Smooth muscle cell of the brain vasculature (primary cell): Measurements from ENCODE around the gene TKT.

Experiments
- DNase-seq: peaks from one replicate; pipeline ENCODE4 v3.0.0-alpha.2; 2012; ENCODE audit warnings: low read depth, low spot score

Gene TKT

GRCh38 chr3:53225651-53226050 is 30.2 kb downstream of the TKT start:
- no peak for DNase-seq

- DNase-seq, result no peak
Measured at GRCh38 chr3:53225181-53225580, 30.6 kb downstream of the TKT start.

DNA sequence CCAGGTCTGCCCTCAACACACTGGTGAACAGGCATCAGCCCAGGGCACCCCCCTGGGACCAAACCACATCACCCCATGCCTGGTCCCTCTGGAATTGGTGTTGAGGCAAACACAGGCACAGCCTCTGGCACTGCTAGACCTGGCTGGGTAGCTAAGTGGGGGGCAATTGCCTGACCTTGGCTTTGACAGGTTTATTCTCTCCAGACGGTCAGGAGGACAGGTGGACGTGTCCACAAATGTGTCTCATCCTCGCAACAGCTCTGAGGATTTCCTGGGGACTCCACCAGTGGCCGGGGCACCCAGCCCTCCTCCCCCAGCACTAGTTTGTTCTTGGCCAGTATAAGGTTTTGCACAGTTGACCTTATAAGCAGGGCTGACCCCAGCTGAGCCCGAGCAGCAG is 31.3 kb downstream of the TKT start:
- no peak for DNase-seq

GRCh38 chr3:53224026-53224425 is 31.8 kb downstream of the TKT start:
- DNase-seq, result no peak

GRCh38 chr3:53223541-53223966 is 32.3 kb downstream of the TKT start:
- no peak for DNase-seq

- DNase-seq, result no peak
Measured at GRCh38 chr3:53223025-53223424, 32.8 kb downstream of the TKT start.

DNA sequence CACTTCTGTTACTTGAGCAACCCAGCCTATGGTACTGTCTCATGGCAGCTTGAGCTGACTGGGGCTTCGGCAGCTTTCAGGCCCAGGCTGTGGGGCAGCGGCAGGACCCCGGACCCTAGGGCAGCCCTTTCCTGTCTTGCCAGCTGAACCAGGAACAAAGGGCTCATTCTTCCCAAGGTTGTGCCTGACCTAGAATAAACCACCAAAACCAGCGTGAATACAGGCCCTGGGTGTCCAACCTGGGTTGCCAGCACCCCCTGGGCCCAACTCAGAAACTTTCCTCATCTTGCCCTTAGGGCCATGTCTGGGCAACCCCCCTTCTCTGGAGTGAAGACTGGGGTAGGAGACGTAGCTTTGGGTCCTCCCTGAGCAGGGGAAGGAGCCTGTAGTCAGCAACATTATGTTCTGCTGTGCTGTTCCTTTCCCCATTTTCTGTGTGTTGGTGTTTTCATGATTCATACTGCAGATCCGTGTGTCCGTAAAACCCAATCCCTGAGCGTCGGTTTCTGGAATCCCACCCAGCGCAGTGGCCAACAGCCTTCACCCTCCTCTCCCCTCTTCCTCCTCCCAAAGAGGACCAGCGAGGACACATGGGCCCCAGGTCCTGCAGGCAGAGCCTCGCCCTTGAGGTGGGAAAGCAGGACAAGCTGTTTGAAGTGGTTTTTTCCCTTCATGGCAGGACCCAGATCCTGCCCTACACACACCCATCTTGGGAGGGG is 33.5 kb downstream of the TKT start:
- no peak for DNase-seq

GRCh38 chr3:53221827-53222182 is 34.0 kb downstream of the TKT start:
- no peak for DNase-seq

DNA sequence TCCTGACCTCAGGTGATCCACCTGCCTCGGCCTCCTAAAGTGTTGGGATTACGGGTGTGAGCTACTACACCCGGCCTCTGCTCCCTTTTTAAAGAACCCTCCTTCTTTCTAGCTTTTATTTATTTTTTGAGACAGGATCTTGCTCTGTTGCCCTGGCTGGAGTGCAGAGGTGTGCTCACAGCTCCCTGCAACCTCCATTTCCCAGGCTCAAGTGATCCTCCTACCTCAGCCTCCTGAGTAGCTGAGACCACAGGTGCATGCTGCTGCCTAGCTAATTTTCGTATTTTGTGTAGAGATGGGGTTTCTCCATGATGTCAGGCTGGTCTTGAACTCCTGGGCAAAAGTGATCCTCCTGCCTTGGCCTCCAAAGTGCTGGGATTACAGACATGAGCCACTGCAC is 34.5 kb downstream of the TKT start:
- no peak for DNase-seq

DNA sequence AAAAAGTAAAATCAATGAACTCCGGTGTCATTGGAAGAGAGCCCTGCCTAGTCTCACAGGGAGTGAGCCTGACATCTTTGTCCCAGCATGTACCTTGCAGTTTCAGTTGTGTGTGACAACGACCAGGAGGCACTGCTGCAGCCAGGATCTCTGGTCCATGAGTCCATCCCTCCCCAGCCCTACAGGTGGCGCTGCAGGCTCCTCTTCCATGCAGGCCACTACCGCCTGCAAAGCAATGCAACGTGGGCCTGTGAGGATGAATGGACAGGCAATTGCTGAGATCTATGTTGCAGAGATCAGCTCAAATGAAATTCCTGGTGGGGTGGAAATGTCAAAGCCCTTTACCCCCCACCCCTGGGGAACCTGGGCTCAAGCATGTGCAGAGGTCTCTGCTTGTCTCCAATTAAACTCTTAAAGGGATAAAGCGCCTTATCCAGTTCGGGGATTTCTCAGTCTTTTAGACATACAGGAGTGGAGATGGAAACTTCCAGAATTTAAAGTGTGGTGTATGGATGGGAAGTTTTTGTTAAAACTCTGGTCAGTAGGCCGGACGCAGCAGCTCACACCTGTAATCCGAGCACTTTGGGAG is 35.8 kb downstream of the TKT start:
- DNase-seq, result no peak

GRCh38 chr3:53218131-53218530 is 37.7 kb downstream of the TKT start:
- no peak for DNase-seq

DNA sequence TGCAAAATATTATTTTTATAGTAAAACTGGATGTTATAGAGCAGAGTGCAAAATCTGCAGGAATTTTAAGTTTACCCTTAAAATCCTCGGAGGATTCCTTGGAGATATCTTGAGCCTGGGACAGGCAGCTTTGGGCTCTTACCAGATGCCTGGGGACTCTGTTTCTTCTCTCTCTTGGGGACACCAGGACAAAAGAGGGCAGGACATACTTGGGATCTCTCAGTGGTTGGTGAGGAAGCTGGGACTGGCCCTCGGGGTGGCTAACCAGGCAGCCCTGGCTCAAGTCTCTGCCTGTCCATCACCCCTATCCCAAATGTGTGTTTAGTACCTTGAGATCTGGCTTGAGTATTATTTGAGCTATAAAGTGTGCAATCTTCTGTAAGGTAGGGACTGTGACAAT is 38.6 kb downstream of the TKT start:
- no peak for DNase-seq

GRCh38 chr3:53216723-53217122 is 39.1 kb downstream of the TKT start:
- DNase-seq, result no peak

DNA sequence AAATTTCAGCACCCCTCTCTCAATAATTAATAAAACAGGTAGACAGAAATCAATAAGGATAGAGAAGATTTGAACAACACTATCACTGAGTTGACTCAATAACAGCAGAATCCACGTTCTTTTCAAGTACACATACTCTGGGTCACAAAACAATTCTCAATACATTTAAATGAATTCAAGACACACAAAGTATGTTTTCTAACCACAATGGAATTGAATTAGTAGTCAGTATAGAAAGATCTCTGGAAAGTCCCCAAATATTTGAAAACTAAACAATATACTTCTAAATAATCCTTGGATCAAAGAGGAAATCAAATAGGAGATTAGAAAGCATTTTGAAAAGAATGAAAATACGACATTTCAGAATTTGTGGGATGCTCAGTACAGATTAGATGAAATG is 40.0 kb downstream of the TKT start:
- no peak for DNase-seq

GRCh38 chr3:53213276-53213675 is 42.5 kb downstream of the TKT start:
- no peak for DNase-seq

DNA sequence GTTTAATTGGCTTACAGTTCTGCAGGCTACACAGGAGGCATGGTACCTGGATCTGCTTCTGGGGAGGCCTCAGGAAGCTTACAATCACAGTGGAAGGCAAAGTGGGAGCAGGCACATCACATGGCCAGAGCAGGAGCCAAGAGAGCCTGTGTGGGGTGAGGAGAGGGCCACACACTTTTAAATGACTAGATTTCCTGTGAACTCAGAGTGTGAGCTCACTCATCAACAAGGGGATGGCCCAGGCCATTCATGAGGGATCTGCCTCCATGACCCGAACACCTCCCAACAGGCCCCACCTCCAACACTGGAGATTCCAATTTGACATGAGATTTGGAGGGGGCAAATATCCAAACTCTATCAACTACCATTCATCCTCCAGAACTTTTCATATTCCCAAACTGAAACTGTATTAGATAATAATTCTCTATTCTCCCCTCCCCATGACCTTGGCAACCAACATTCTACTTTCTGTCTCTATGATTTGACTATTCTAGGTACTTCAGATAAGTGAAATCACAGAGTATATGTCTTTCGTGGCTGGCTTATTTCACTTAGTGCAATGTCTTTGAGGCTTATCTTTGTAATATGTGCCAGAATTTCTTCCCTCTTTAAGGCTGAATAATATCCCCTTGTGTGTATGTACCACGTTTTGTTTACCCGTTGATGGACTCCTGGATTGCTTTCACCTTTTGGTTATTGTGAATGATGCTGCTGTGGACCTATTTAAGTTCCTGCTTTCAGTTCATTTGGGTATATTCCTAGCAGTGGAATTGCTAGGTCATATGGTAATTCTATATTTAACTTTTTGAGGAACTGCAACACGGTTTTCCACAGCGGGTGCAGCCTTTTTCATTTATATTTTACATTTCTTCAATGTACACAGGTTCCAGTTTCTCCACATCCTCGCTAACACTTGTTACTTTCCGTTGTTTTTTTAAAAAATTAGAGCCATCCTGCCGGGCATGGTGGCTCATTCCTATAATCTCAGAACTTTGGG is 43.8 kb downstream of the TKT start:
- DNase-seq, result no peak

DNA sequence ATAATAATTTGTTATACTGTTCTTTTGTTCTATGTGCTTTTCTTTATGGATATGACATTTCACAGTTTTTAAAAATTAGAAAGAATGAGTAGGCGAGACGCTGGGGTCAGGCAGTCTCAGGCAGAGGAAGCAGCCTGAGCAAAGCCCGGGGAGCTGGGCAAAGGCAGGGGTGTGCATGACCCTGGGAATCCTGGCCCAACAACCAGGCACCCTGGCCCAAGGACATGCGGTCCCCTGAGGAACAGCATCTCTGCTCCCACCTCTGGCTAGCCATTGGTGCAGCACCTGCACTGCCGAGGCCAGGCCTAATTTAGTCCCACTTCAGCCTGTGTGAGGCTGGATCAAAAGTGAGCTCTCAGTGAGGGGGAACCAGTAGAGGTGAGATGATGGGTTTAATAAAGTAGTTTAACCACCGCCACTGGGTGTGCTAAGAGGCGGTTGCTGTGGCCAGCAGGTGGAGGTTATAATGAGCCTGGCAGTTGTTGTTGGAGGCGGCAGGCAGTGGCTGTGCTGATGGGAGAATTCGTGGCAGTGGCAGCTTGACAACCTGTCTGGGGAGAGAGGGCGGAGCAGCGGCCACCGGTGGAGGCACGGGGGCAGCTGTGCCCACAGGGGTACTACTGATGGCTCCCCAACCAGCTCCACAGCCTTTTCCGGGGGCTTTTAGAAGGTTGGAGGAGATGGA is 53.3 kb downstream of the TKT start:
- no peak for DNase-seq

GRCh38 chr3:53200501-53201498 is 55.0 kb downstream of the TKT start:
- DNase-seq, result no peak

- DNase-seq, result no peak
Measured at GRCh38 chr3:53199834-53200233, 56.0 kb downstream of the TKT start.

GRCh38 chr3:53198996-53199395 is 56.8 kb downstream of the TKT start:
- no peak for DNase-seq
